GM19452 (cell line): Measurements from ENCODE around the gene RNU4-1.
"Not testable (repeated sequence)": the region's sequence is repeated elsewhere in the genome, so short reads cannot be mapped to it uniquely, and the experiment has no call there.

Experiments
- ATAC-seq: cut with Tn5 transposase; IDR thresholded peaks from one replicate; pipeline ENCODE4 v1.9.1; 2021; ENCODE audit not compliant: unreplicated experiment

The RNU4-1 gene

GRCh38 chr12:120292661-120293531 lies at the start of gene RNU4-1:
Gene RNU4-1, minus strand, starts transcription at chr12:120293237.
- peak; percentile 46 for ATAC-seq

- no peak for ATAC-seq
These were observed 49.4 kb upstream of the RNU4-1 start for GRCh38 chr12:120342175-120343038.

GRCh38 chr12:120339256-120339655 lies 46.2 kb upstream of the RNU4-1 start:
- no peak for ATAC-seq

GRCh38 chr12:120337730-120338129 lies 44.7 kb upstream of the RNU4-1 start:
- ATAC-seq: no peak

GRCh38 chr12:120336392-120336791 lies 43.4 kb upstream of the RNU4-1 start:
- ATAC-seq: not testable (repeated sequence)

- ATAC-seq: not testable (repeated sequence)
These were observed 42.4 kb upstream of the RNU4-1 start for GRCh38 chr12:120335447-120335846.

- no peak for ATAC-seq
These were observed 39.5 kb upstream of the RNU4-1 start for GRCh38 chr12:120332523-120332922.

- no peak for ATAC-seq
These were observed 39.0 kb upstream of the RNU4-1 start for GRCh38 chr12:120332041-120332440.

GRCh38 chr12:120331390-120331789 lies 38.4 kb upstream of the RNU4-1 start:
- ATAC-seq: no peak

GRCh38 chr12:120328228-120328627 lies 35.2 kb upstream of the RNU4-1 start:
- no peak for ATAC-seq

- ATAC-seq: no peak
These were observed 34.6 kb upstream of the RNU4-1 start, which contains the start of gene PLA2G1B for GRCh38 chr12:120327593-120327992. Gene PLA2G1B, minus strand, starts transcription at chr12:120327779. Its CDS starts 26 bp downstream, at chr12:120327753.

GRCh38 chr12:120324841-120325417 lies 31.9 kb upstream of the RNU4-1 start:
- ATAC-seq: no peak

GRCh38 chr12:120323772-120324171 lies 30.7 kb upstream of the RNU4-1 start:
- ATAC-seq: no peak

GRCh38 chr12:120321382-120322202 lies 28.6 kb upstream of the RNU4-1 start:
- no peak for ATAC-seq

GRCh38 chr12:120317224-120318105 lies 24.4 kb upstream of the RNU4-1 start:
- ATAC-seq: peak; percentile 98

GRCh38 chr12:120316798-120317223 lies 23.8 kb upstream of the RNU4-1 start:
- ATAC-seq: no peak

GRCh38 chr12:120314220-120314619 lies 21.2 kb upstream of the RNU4-1 start:
- no peak for ATAC-seq

GRCh38 chr12:120301962-120302815 lies 9.2 kb upstream of the RNU4-1 start, which contains the start of gene SIRT4:
Gene SIRT4, plus strand, starts transcription at chr12:120302321. Its CDS starts 1,241 bp downstream, at chr12:120303562.
- ATAC-seq: peak; percentile 94

GRCh38 chr12:120292411-120292660 lies 701 bp downstream of the RNU4-1 start:
- no peak for ATAC-seq
